OCI-LY3 (cell line): Measurements from ENCODE around the gene PRKCE.

Experiments
- H2AFZ ChIP-seq: fragments of 200-600, 300-600 bp; shearing (Covaris generic); 2 replicates; pipeline ENCODE4 v1.6.0; 2014; ENCODE audit warnings: antibody characterized with exemption, low read depth, low read length
- H3K27ac ChIP-seq: fragments of 200-600, 300-600 bp; sonication (generic); 2 replicates; pipeline ENCODE4 v1.5.1; 2014; ENCODE audit warnings: mild to moderate bottlenecking, low read length, moderate library complexity, mixed read lengths
- H3K27me3 ChIP-seq: fragments of 200-600, 300-600 bp; sonication (generic); 2 replicates; pipeline ENCODE4 v1.6.1; 2014; ENCODE audit warnings: low read depth, low read length, mixed read lengths
- H3K36me3 ChIP-seq: fragments of 200-600, 300-600 bp; sonication (generic); replicated peaks from 2 replicates; pipeline ENCODE3; 2014; ENCODE audit warnings: low read depth, low read length, mixed read lengths
- H3K4me1 ChIP-seq: fragments of 300-600, 200-600 bp; sonication (generic); 2 replicates; pipeline ENCODE4 v1.6.1; 2014; ENCODE audit warnings: low read length, mixed read lengths
- H3K4me2 ChIP-seq: fragments of 200-600, 300-600 bp; sonication (generic); 2 replicates; pipeline ENCODE4 v1.6.1; 2014; ENCODE audit warnings: low read length, mixed read lengths
- H3K4me3 ChIP-seq: fragments of 300-600, 200-600 bp; sonication (generic); 2 replicates; pipeline ENCODE4 v1.5.1; 2014; ENCODE audit warnings: antibody characterized with exemption, mild to moderate bottlenecking, low read length, moderate library complexity
- H3K79me2 ChIP-seq: fragments of 300-600, 200-600 bp; shearing (Covaris generic); 2 replicates; pipeline ENCODE4 v1.6.1; 2014; ENCODE audit warnings: mild to moderate bottlenecking, low read length, mixed read lengths
- H3K9ac ChIP-seq: fragments of 300-600, 200-600 bp; shearing (Covaris generic); 2 replicates; pipeline ENCODE4 v1.6.0; 2014; ENCODE audit warnings: mild to moderate bottlenecking, low read length, moderate library complexity
- H3K9me3 ChIP-seq: fragments of 200-600, 300-600 bp; shearing (Covaris generic); 2 replicates; pipeline ENCODE4 v1.6.1; 2014; ENCODE audit warnings: low read length, mixed read lengths; ENCODE audit not compliant: insufficient read depth
- H4K20me1 ChIP-seq: fragments of 200-600, 300-600 bp; sonication (generic); 2 replicates; pipeline ENCODE4 v1.6.1; 2016; ENCODE audit warnings: low read length, mixed read lengths; ENCODE audit not compliant: insufficient read depth
- EZH2phosphoT487 ChIP-seq: fragments of 200-600 bp; shearing (Covaris generic); IDR thresholded peaks from 2 replicates; pipeline ENCODE4 v1.6.1; 2018; ENCODE audit warnings: antibody characterized with exemption, mixed run types, low read depth
- TF ChIP-seq, protein P1 (sequence below): fragments of 200-600, 300-600 bp; sonication (generic); IDR thresholded peaks from 2 replicates; pipeline ENCODE4 v1.5.1; 2014; ENCODE audit warnings: antibody characterized with exemption, low read length, low read depth

The PRKCE gene

DNA sequence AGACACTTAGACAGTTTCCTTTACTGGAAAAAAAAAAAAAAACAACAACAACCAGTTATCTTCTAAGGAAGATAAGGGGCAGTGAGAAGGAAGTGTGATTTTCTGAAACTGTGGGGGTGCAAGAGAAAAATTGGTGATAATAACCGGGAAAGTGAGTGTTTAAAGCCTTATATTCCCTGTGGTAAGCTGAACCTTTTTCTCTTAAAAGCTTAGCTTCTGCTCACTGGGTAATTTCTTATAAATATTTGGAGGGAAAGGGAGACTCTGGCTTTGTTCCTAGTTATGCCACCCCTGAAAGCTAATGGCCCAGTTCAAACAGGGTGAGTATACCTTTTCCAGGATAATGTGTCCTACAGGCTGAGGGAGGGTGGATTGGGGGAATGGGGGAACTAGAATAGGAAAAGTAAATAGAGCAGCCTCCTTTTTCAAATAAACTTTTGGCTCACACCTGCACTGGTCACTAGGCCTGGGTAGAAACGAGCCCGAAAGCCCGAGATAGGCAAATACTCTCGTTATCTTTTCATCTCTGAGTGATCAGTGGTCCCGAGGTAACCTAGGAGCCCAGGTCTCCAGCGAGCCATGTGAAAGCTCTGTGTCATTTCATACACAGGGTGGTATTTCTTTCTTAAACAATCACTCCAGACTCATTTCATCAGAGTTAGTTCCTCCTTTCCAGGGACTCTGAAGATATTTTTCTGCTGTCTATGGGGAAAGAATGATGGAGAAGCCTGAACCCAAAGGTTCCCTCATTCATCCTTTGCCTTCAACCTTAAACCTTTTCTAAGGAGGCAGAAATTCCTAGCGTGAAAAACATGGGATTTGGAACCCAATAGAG, 24.9 kb upstream of the PRKCE start:
- Histone ChIP-seq H3K4me1 (no peaks in the 10 kb centered on the region), H2AFZ (no peak overlapping the region), H3K27me3 (0 out of 2 replicates have a peak, but pooled peaks cover 8% of the 10 kb centered on the region)

DNA sequence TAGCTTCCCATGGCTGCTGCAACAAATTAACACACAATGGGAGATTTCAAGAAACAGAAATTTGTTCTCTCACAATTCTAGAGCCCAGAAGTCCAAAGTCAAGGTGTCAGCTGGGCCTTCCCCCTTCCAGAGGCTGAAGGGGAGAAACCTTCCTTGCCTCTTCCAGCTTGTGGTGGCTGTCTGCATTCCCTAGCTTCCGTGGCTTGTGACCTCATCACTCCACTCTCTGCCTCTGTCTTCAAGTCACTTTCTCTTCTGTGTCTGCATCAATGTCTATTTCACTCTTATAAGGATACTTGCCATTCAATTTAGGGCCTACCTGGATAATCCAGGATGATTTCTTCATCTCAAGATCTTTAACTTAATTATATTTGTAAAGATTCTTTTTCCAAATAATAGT, 23.6 kb upstream of the PRKCE start:
- Histone ChIP-seq H3K4me2 (no peak overlapping the region), H3K4me1 (no peaks in the 10 kb centered on the region), H3K36me3 (no peaks in the 10 kb centered on the region), H3K9ac (no peak overlapping the region), H4K20me1 (no peaks in the 10 kb centered on the region), H3K27me3 (peaks cover 14% of the 10 kb centered on the region), H3K79me2 (no peaks in the 10 kb centered on the region), H2AFZ (no peak overlapping the region), H3K4me3 (no peak overlapping the region), H3K27ac (no peak overlapping the region), H3K9me3 (no peaks in the 10 kb centered on the region)
- TF ChIP-seq EZH2phosphoT487 = no peak
- TF ChIP-seq, protein P1, sequence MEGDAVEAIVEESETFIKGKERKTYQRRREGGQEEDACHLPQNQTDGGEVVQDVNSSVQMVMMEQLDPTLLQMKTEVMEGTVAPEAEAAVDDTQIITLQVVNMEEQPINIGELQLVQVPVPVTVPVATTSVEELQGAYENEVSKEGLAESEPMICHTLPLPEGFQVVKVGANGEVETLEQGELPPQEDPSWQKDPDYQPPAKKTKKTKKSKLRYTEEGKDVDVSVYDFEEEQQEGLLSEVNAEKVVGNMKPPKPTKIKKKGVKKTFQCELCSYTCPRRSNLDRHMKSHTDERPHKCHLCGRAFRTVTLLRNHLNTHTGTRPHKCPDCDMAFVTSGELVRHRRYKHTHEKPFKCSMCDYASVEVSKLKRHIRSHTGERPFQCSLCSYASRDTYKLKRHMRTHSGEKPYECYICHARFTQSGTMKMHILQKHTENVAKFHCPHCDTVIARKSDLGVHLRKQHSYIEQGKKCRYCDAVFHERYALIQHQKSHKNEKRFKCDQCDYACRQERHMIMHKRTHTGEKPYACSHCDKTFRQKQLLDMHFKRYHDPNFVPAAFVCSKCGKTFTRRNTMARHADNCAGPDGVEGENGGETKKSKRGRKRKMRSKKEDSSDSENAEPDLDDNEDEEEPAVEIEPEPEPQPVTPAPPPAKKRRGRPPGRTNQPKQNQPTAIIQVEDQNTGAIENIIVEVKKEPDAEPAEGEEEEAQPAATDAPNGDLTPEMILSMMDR = no peak

More for the DNA sequence above, 24.9 kb upstream of the PRKCE start:
- no peaks in the 10 kb centered on the region for H3K79me2 ChIP-seq
- H4K20me1 ChIP-seq = no peaks in the 10 kb centered on the region
- no peaks in the 10 kb centered on the region for H3K36me3 ChIP-seq
- H3K9ac ChIP-seq = no peak overlapping the region
- H3K4me3 ChIP-seq = no peak overlapping the region
- no peaks in the 10 kb centered on the region for H3K9me3 ChIP-seq
- TF ChIP-seq, protein P1 = no peak
- TF ChIP-seq EZH2phosphoT487 = no peak
- no peak overlapping the region for H3K4me2 ChIP-seq
- no peak overlapping the region for H3K27ac ChIP-seq

DNA sequence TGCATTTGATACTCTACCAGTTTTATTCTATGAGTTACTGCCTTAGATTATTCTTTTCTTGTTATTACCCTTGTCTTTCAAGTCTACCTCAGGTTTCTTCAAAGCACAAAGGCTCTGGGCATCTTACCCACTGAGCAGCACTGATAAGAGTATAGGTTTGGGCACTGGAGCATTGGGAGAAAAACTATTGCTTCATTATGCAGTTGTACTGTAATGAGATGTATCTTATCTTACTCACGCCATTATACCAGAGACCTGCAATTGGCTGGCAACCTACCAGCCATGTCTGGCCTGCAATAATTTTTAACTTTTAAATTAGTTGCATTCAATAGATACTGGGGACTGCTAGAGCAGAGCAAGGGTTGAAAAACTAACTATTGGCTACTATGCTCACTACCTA, 21.5 kb upstream of the PRKCE start:
- no peak for TF ChIP-seq EZH2phosphoT487
- TF ChIP-seq, protein P1 = no peak
- no peaks in the 10 kb centered on the region for H3K79me2 ChIP-seq
- H3K9me3 ChIP-seq = no peaks in the 10 kb centered on the region
- H4K20me1 ChIP-seq = no peaks in the 10 kb centered on the region
- H3K4me2 ChIP-seq = no peak overlapping the region
- H3K27me3 ChIP-seq = peaks cover 22% of the 10 kb centered on the region
- H2AFZ ChIP-seq = no peak overlapping the region
- H3K9ac ChIP-seq = no peak overlapping the region
- no peak overlapping the region for H3K4me3 ChIP-seq
- peaks cover 5% of the 10 kb centered on the region for H3K4me1 ChIP-seq
- H3K36me3 ChIP-seq = no peaks in the 10 kb centered on the region
- H3K27ac ChIP-seq = no peak overlapping the region

DNA sequence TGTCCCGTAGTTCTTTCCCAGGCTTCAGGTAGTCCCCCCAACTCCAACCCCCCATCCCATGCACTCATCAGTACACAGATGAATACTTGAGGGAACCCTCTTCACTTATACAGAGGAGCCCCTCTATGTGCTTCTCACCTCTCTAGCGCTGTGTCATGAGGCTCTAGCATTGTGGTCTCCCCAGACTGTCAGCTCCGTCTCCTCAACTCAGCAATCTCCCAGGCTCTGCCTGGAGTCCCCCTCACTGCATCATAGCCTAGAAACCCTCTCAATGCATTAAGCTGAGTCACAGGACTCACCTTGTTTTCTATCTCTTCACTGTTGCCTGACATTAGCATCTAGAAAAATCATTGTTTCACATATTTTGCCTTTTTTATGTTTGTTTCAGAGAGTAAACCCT, 20.2 kb upstream of the PRKCE start:
- Histone ChIP-seq H3K9me3 (no peaks in the 10 kb centered on the region), H3K79me2 (no peaks in the 10 kb centered on the region), H3K9ac (no peak overlapping the region), H3K27ac (no peak overlapping the region), H3K27me3 (peaks cover 24% of the 10 kb centered on the region), H2AFZ (no peak overlapping the region), H3K4me2 (no peak overlapping the region), H4K20me1 (no peaks in the 10 kb centered on the region), H3K36me3 (no peaks in the 10 kb centered on the region), H3K4me1 (peaks cover 5% of the 10 kb centered on the region), H3K4me3 (no peak overlapping the region)
- no peak for TF ChIP-seq EZH2phosphoT487
- TF ChIP-seq, protein P1 = no peak
